ENCODE measurements around the gene PTPRK. TPM values are rescaled to one million over a fixed set of nuclear protein-coding genes. Genes with fewer than 3 reads are reported as not detected.
"Not testable (repeated sequence)": the region's sequence is repeated elsewhere in the genome, so short reads cannot be mapped to it uniquely, and the experiment has no call there.

The PTPRK gene
- total RNA-seq, 4 donors from 2014 or later: 88.0 to 187 (median 136) TPM

- H3K9me3 ChIP-seq: peaks cover 0 to 11% of the 10 kb centered on the region in 2 donors
- in situ Hi-C loops (cut with MboI; ENCODE audit: low pct_ligation_motif_present in 1 of 4, low pct_unique_long_range_greater_than_20kb in 1 of 4, low sequenced_read_pairs in 3 of 4) (no loop called here), intact Hi-C loops (cut with DNase I; ENCODE audit: low total_unique reads) (no loop called here)
- H3K27me3 ChIP-seq: no peaks in the 10 kb centered on the region
- H3K4me3 ChIP-seq: no peak overlapping the region
- peaks cover 0 to 10% (median 0%) of the 10 kb centered on the region in 4 donors for H3K4me1 ChIP-seq
- no peaks in the 10 kb centered on the region for H3K36me3 ChIP-seq
- 71 to 79% methylated on average over 1 of the region's 1 CpG for WGBS, 2 donors (ENCODE audit: low coverage in 1 of 2)
- H3K27ac ChIP-seq: no peak overlapping the region
- no peak for DNase-seq
- TF ChIP-seq CTCF (IDR thresholded peaks at IDR 0.05) (no peak), EP300 (IDR thresholded peaks at IDR 0.05; ENCODE audit: low read depth) (no peak)
Measured at GRCh38 chr6:127934956-127935355, 585.4 kb downstream of the PTPRK start.

GRCh38 chr6:127933852-127934840 is 586.3 kb downstream of the PTPRK start:
- Histone ChIP-seq H3K4me1 (peaks cover 0 to 2% (median 0%) of the 10 kb centered on the region in 4 donors), H3K4me3 (no peak overlapping the region), H3K36me3 (no peaks in the 10 kb centered on the region), H3K9me3 (peaks cover 0 to 11% of the 10 kb centered on the region in 2 donors), H3K27me3 (no peaks in the 10 kb centered on the region), H3K27ac (no peak overlapping the region)
- 78 to 84% methylated on average over 7 of the region's 7 CpGs for WGBS, 2 donors (ENCODE audit: low coverage in 1 of 2)
- intact Hi-C loops (cut with DNase I; ENCODE audit: low total_unique reads) (no loop called here), in situ Hi-C loops (cut with MboI; ENCODE audit: low pct_ligation_motif_present in 1 of 4, low pct_unique_long_range_greater_than_20kb in 1 of 4, low sequenced_read_pairs in 3 of 4) (no loop called here)
- TF ChIP-seq EP300 (IDR thresholded peaks at IDR 0.05; ENCODE audit: low read depth) (no peak), CTCF (IDR thresholded peaks at IDR 0.05) (no peak), POLR2A (IDR thresholded peaks at IDR 0.05) (no peak), POLR2AphosphoS5 (IDR thresholded peaks at IDR 0.05) (no peak)
- DNase-seq: no peak

GRCh38 chr6:127933137-127933536 is 587.3 kb downstream of the PTPRK start:
- Histone ChIP-seq H3K4me3 (no peak overlapping the region), H3K27ac (no peak overlapping the region), H3K36me3 (no peaks in the 10 kb centered on the region), H3K27me3 (no peaks in the 10 kb centered on the region), H3K4me1 (no peaks in the 10 kb centered on the region), H3K9me3 (peaks cover 0 to 11% of the 10 kb centered on the region in 2 donors)
- TF ChIP-seq EP300 (IDR thresholded peaks at IDR 0.05; ENCODE audit: low read depth): no peak
- TF ChIP-seq CTCF (IDR thresholded peaks at IDR 0.05): no peak
- TF ChIP-seq POLR2AphosphoS5 (IDR thresholded peaks at IDR 0.05): no peak
- TF ChIP-seq POLR2A (IDR thresholded peaks at IDR 0.05): no peak
- in situ Hi-C loops (cut with MboI; ENCODE audit: low pct_ligation_motif_present in 1 of 4, low pct_unique_long_range_greater_than_20kb in 1 of 4, low sequenced_read_pairs in 3 of 4): no loop called here
- 67 to 90% methylated on average over 1 of the region's 1 CpG for WGBS, 2 donors (ENCODE audit: low coverage in 1 of 2)
- DNase-seq: no peak
- intact Hi-C loops (cut with DNase I; ENCODE audit: low total_unique reads): no loop called here

GRCh38 chr6:127932708-127933107 is 587.7 kb downstream of the PTPRK start:
- TF ChIP-seq EP300 (IDR thresholded peaks at IDR 0.05; ENCODE audit: low read depth): no peak
- no peak for TF ChIP-seq CTCF (IDR thresholded peaks at IDR 0.05)
- no peak for TF ChIP-seq POLR2AphosphoS5 (IDR thresholded peaks at IDR 0.05)
- TF ChIP-seq POLR2A (IDR thresholded peaks at IDR 0.05): no peak
- WGBS, 2 donors (ENCODE audit: low coverage in 1 of 2): 67 to 85% methylated on average over 3 to 5 of the region's 5 CpGs
- H3K9me3 ChIP-seq: peaks cover 0 to 11% of the 10 kb centered on the region in 2 donors
- H3K27me3 ChIP-seq: no peaks in the 10 kb centered on the region
- in situ Hi-C loops (cut with MboI; ENCODE audit: low pct_ligation_motif_present in 1 of 4, low pct_unique_long_range_greater_than_20kb in 1 of 4, low sequenced_read_pairs in 3 of 4) (no loop called here), intact Hi-C loops (cut with DNase I; ENCODE audit: low total_unique reads) (no loop called here)
- H3K36me3 ChIP-seq: no peaks in the 10 kb centered on the region
- H3K4me1 ChIP-seq: no peaks in the 10 kb centered on the region
- no peak overlapping the region for H3K4me3 ChIP-seq
- H3K27ac ChIP-seq: no peak overlapping the region
- no peak for DNase-seq

- H3K9me3 ChIP-seq; H3K27ac ChIP-seq; intact Hi-C loops (cut with DNase I; ENCODE audit: low total_unique reads); H3K4me3 ChIP-seq; H3K4me1 ChIP-seq; H3K36me3 ChIP-seq; DNase-seq; H3K27me3 ChIP-seq; in situ Hi-C loops (cut with MboI; ENCODE audit: low pct_ligation_motif_present in 1 of 4, low pct_unique_long_range_greater_than_20kb in 1 of 4, low sequenced_read_pairs in 3 of 4): not testable (repeated sequence)
- 88% methylated on average over 9 of the region's 10 CpGs; no CpG with 5 or more reads in 1 of the 2 donors for WGBS, 2 donors (ENCODE audit: low coverage in 1 of 2)
Measured at GRCh38 chr6:127926441-127926840, 594.0 kb downstream of the PTPRK start.

Data from transverse colon (tissue), 4 donors.